K562 (cell line): ENCODE results near the gene RARG. TPM values are rescaled to one million over a fixed set of nuclear protein-coding genes. Genes with fewer than 3 reads are reported as not detected.
A peak's percentile ranks its signal among the peaks of the same experiment; 100 is the strongest.

ENCODE experiments used
- ATAC-seq: fragments of 200-7000 bp; cut with Tn5 transposase; 3 replicates; pipeline ENCODE4 v1.9.1; 2020; ENCODE audit warnings: moderate library complexity
- BruUV-seq: library from RNA; stranded (reverse); fragments of 400-500 nt; replicated peaks from 2 replicates; lab custom pipeline; 2021; lab: Mats Ljungman, UMichigan
- CTCF ChIA-PET: fragments of 300-600 bp; formaldehyde crosslinking; extraction: SDS; loops from one replicate; lab custom pipeline; 2021; ENCODE audit warnings: low intra/inter-chr PET ratio; lab: Yijun Ruan, JAX
- POLR2A ChIA-PET: fragments of 300-600, 350-650 bp; sonication (Branson Sonifier 250); formaldehyde crosslinking; extraction: SDS; loops from one replicate; lab custom pipeline; 2021; ENCODE audit warnings: antibody characterized with exemption, inconsistent platforms; lab: Yijun Ruan, JAX
- DNase-seq, 4 experiments: peaks; one replicate each; pipeline versions ENCODE4 v3.0.0 to v3.0.0-alpha.2; 2011 to 2018; ENCODE audit warnings: low spot score in 3 of 4, mixed read lengths in 3 of 4; ENCODE audit errors: extremely low read depth in 1 of 4
- FAIRE-seq: peaks from 2 replicates; lab custom pipeline; 2011; peaks lifted over from hg19 to GRCh38; lab: Jason Lieb, UNC
- H2AFZ ChIP-seq: 2 replicates; pipeline ENCODE4 v1.6.0; 2011; ENCODE audit warnings: low read depth, low read length, control low read depth, inconsistent platforms
- H3K27ac ChIP-seq: fragments of 200-600 bp; 3 replicates; pipeline ENCODE4 v1.8.0; 2011; ENCODE audit warnings: low read depth, mild to moderate bottlenecking, control low read depth, inconsistent platforms, low read length, moderate library complexity, mixed read lengths; ENCODE audit errors: extremely low read depth
- H3K27me3 ChIP-seq, 2 experiments: fragments of 300-600 bp in 1 of 2; 2 replicates in 1 of 2; 3 replicates in 1 of 2; pipeline versions ENCODE4 v1.6.0 to v1.8.0; 2011; ENCODE audit warnings: inconsistent platforms in 2 of 2, low read length in 2 of 2, mild to moderate bottlenecking in 1 of 2, mixed read lengths in 1 of 2, moderate library complexity in 1 of 2; ENCODE audit not compliant: control insufficient read depth in 2 of 2, insufficient read depth in 2 of 2
- H3K36me3 ChIP-seq: fragments of 300-600 bp; 3 replicates; pipeline ENCODE4 v1.8.0; 2011; ENCODE audit warnings: mild to moderate bottlenecking, low read length, inconsistent platforms; ENCODE audit not compliant: control insufficient read depth, insufficient read depth
- H3K4me1 ChIP-seq, 2 experiments: fragments of 200-600 bp in 1 of 2; replicated peaks in 1 of 2; 2 replicates in 1 of 2; 3 replicates in 1 of 2; pipeline versions ENCODE4 v1.5.1 to v1.8.0; 2011; ENCODE audit warnings: inconsistent platforms in 2 of 2, low read length in 2 of 2, mild to moderate bottlenecking in 1 of 2, mixed read lengths in 1 of 2, moderate library complexity in 1 of 2; ENCODE audit not compliant: control insufficient read depth in 2 of 2, insufficient read depth in 2 of 2
- H3K4me2 ChIP-seq: 2 replicates; pipeline ENCODE4 v1.6.1; 2011; ENCODE audit warnings: low read length, control low read depth, inconsistent platforms, mixed read lengths; ENCODE audit not compliant: insufficient read depth
- H3K4me3 ChIP-seq: fragments of 200-600 bp; sonication (generic), shearing (Covaris generic); 2 replicates; pipeline ENCODE4 v1.5.1; 2016; ENCODE audit warnings: control low read depth, inconsistent platforms
- H3K79me2 ChIP-seq: fragments of 200-600 bp; 3 replicates; pipeline ENCODE4 v1.8.0; 2011; ENCODE audit warnings: low read length, inconsistent platforms; ENCODE audit not compliant: control insufficient read depth, insufficient read depth
- H3K9ac ChIP-seq, 2 experiments: 2 replicates each; pipeline versions ENCODE4 v1.6.0 to v1.6.1; 2011; ENCODE audit warnings: low read depth in 2 of 2, low read length in 2 of 2, control low read depth in 1 of 2, inconsistent platforms in 1 of 2, mild to moderate bottlenecking in 1 of 2, mixed read lengths in 1 of 2; ENCODE audit not compliant: insufficient read depth in 1 of 2
- H3K9me1 ChIP-seq: one replicate; pipeline ENCODE4 v1.6.0; 2011; ENCODE audit warnings: inconsistent platforms, mild to moderate bottlenecking, low read length, moderate library complexity; ENCODE audit not compliant: control insufficient read depth, insufficient read depth
- H3K9me3 ChIP-seq: replicated peaks from 2 replicates; pipeline ENCODE4 v1.5.1; 2011; ENCODE audit warnings: low read depth, low read length, inconsistent platforms; ENCODE audit not compliant: control insufficient read depth, insufficient read depth
- H4K20me1 ChIP-seq: replicated peaks from 2 replicates; pipeline ENCODE4 v1.6.1; 2011; ENCODE audit warnings: low read length, inconsistent platforms, mixed read lengths; ENCODE audit not compliant: control insufficient read depth, insufficient read depth
- C11orf30 ChIP-seq: fragments of 450-650 bp; IDR thresholded peaks from 2 replicates; pipeline ENCODE4 v1.6.1; 2016; ENCODE audit warnings: low read depth, mild to moderate bottlenecking
- E2F3 ChIP-seq: fragments of 250-450 bp; sonication (Bioruptor Pico); IDR thresholded peaks from 2 replicates; pipeline ENCODE4 v1.4.0; 2020; ENCODE audit warnings: mild to moderate bottlenecking
- HMGXB4 ChIP-seq: sonication (generic); formaldehyde crosslinking; IDR thresholded peaks from 2 replicates; pipeline ENCODE4 v1.8.1; 2023; ENCODE audit warnings: mild to moderate bottlenecking, missing genetic modification reagents
- HNRNPK ChIP-seq: fragments of 200-400 bp; formaldehyde crosslinking; IDR thresholded peaks from one replicate; pipeline ENCODE4 v1.6.1; 2018; ENCODE audit warnings: mild to moderate bottlenecking, low read depth, low read length; ENCODE audit not compliant: poor library complexity, severe bottlenecking
- MAFG ChIP-seq: fragments of 450-650 bp; conservative IDR thresholded peaks from 2 replicates; pipeline ENCODE4 v1.6.1; 2016; ENCODE audit warnings: missing genetic modification characterization, missing compliant biosample characterization
- MTA3 ChIP-seq: fragments of 450-650 bp; formaldehyde crosslinking; IDR thresholded peaks from 2 replicates; pipeline ENCODE4 v1.6.1; 2017; ENCODE audit warnings: mild to moderate bottlenecking, borderline replicate concordance
- NFE2 ChIP-seq: IDR thresholded peaks from 2 replicates; pipeline ENCODE4 v1.6.1; 2014; ENCODE audit warnings: antibody characterized with exemption, low read depth
- NR2C1 ChIP-seq, 2 experiments: fragments of 450-650 bp; IDR thresholded peaks; 2 replicates each; pipeline ENCODE4 v1.6.1; 2017; ENCODE audit warnings: mild to moderate bottlenecking in 2 of 2, antibody characterized with exemption in 1 of 2, inconsistent platforms in 1 of 2, missing compliant biosample characterization in 1 of 2, missing genetic modification characterization in 1 of 2
- PKNOX1 ChIP-seq: fragments of 450-650 bp; IDR thresholded peaks from 2 replicates; pipeline ENCODE4 v1.6.1; 2016
- POLR2A ChIP-seq: fragments of 450-650 bp; conservative IDR thresholded peaks from 2 replicates; pipeline ENCODE4 v1.6.1; 2016
- PRDM10 ChIP-seq: fragments of 450-650 bp; IDR thresholded peaks from 2 replicates; pipeline ENCODE4 v1.6.1; 2018; ENCODE audit not compliant: partially characterized antibody
- RB1 ChIP-seq: fragments of 450-650 bp; IDR thresholded peaks from 2 replicates; pipeline ENCODE4 v1.6.1; 2017; ENCODE audit warnings: low read depth, mild to moderate bottlenecking
- ZEB2 ChIP-seq: fragments of 450-650 bp; IDR thresholded peaks from 2 replicates; pipeline ENCODE4 v1.6.1; 2016
- WGBS: fragments of 100-300 bp; shearing (Covaris generic); methylation state at CpG from one replicate; pipeline ENCODE4 v1.1.6; 2016; ENCODE audit warnings: low coverage, mixed read lengths; ENCODE audit not compliant: insufficient coverage; ENCODE audit errors: missing lambda C conversion rate; 5-methylcytosine and 5-hydroxymethylcytosine counted together
- in situ Hi-C: fragments of 300-500 bp; cut with MboI; formaldehyde crosslinking; loops from 4 replicates; pipeline ENCODE4 v1.15.0; 2018; ENCODE audit warnings: inconsistent platforms, mixed read lengths
- intact Hi-C: fragments of 100-400 bp; cut with micrococcal nuclease; formaldehyde crosslinking; loops from 2 replicates; pipeline ENCODE4 v1.14.2; 2022
- polyA plus RNA-seq, 8 experiments: library from polyadenylated mRNA; depleted of rRNA in 4 of 8; stranded (reverse) in 5 of 8; unstranded in 3 of 8; fragments of >200 nt; fragmentation: Nextera tagmentation in 2 of 8; fragmentation: Illumina TruSeq in 1 of 8; extraction: Ambion mirVana in 2 of 8; extraction: Trizol in 1 of 8; gene quantifications; 2 replicates each; pipeline versions ENCODE4 v1.2.1 to v1.2.3, GENCODE V29; 2011 to 2014; ENCODE audit warnings: inconsistent platforms in 1 of 8, missing spikeins in 1 of 8
- total RNA-seq, 7 experiments: library from RNA; depleted of rRNA in 6 of 7; stranded (reverse); fragments of >200 nt in 6 of 7; fragmentation: Illumina TruSeq in 2 of 7; extraction: Trizol in 2 of 7; gene quantifications; 2 replicates each; pipeline versions ENCODE4 v1.2.1 to v1.2.3, GENCODE V29; 2011 to 2021; ENCODE audit warnings: low replicate concordance in 1 of 7
- TF ChIP-seq, protein P1 (sequence below): fragments of 250-450 bp; sonication (Bioruptor Pico); IDR thresholded peaks from 2 replicates; pipeline ENCODE4 v1.4.0; 2020

RARG gene
- total and polyA plus RNA-seq, 9 of the 15 experiments (the other 6 are each of a cell fraction or from before 2014, with no cell fraction given) = 0.18 to 7.6 (median 3.8) TPM

GRCh38 chr12:53200458-53201176 is 31.4 kb downstream of the RARG start:
- peak overlapping the region; percentile 60 for H3K27ac ChIP-seq
- TF ChIP-seq C11orf30 (peak; percentile 76; the same call in 1 of the 2 replicates), POLR2A (0 out of 2 replicates have a peak, but pooled peaks have one; percentile 33), RB1 (no peak), PKNOX1 (peak; percentile 54), MAFG (peak; percentile 30), PRDM10 (peak; percentile 46), HMGXB4 (CRISPR knock-in tag) (no peak), ZEB2 (peak; percentile 80; the same call in 1 of the 2 replicates), MTA3 (no peak), E2F3 (CRISPR knock-in tag) (no peak), HNRNPK (no peak), NFE2 (peak; percentile 51), NR2C1 (IDR thresholded peaks at IDR 0.05) (no peak), NR2C1 (tag; IDR thresholded peaks at IDR 0.05) (0 out of 2 replicates have a peak, but pooled peaks have one; percentile 6)
- TF ChIP-seq, protein P1, sequence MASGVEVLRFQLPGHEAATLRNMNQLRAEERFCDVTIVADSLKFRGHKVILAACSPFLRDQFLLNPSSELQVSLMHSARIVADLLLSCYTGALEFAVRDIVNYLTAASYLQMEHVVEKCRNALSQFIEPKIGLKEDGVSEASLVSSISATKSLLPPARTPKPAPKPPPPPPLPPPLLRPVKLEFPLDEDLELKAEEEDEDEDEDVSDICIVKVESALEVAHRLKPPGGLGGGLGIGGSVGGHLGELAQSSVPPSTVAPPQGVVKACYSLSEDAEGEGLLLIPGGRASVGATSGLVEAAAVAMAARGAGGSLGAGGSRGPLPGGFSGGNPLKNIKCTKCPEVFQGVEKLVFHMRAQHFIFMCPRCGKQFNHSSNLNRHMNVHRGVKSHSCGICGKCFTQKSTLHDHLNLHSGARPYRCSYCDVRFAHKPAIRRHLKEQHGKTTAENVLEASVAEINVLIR (CRISPR knock-in tag) = no peak

More at GRCh38 chr12:53200458-53201176, 31.4 kb downstream of the RARG start:
- POLR2A ChIA-PET = interaction anchor here (0.6 to 3.1 kb wide), 5 partner anchors 8 to 393 kb away, joined by 3 to 11 read pairs (median 5); no protein-coding TSS in a partner anchor
- Histone ChIP-seq H3K9me1 (no peaks in the 10 kb centered on the region), H3K4me3 (no peak overlapping the region), H3K4me1 (peaks cover 28 to 31% of the 10 kb centered on the region in 2 experiments; a peak in 4 of 5 replicates), H3K79me2 (no peaks in the 10 kb centered on the region), H2AFZ (peak overlapping the region; percentile 66), H4K20me1 (no peaks in the 10 kb centered on the region), H3K9ac (peak overlapping the region; percentile 38 to 74; a peak in 3 of 4 replicates), H3K4me2 (peak overlapping the region; percentile 47), H3K9me3 (no peaks in the 10 kb centered on the region), H3K27me3 (no peaks in the 10 kb centered on the region), H3K36me3 (no peaks in the 10 kb centered on the region)
- peak; percentile 69 for ATAC-seq
- no TSS peak for BruUV-seq
- FAIRE-seq = peak; percentile 29
- CTCF ChIA-PET = interaction anchor here (0.6 kb wide), 1 partner anchor 168 kb away, joined by 3 read pairs; no protein-coding TSS in a partner anchor
- intact Hi-C loops (no loop called here), in situ Hi-C loops (loop anchor here (10.0 kb wide), 1 partner anchor 136 kb away; no protein-coding TSS in a partner anchor)
- WGBS = 22% methylated on average over 10 of the region's 10 CpGs
- DNase-seq = peak in 1 of 4 experiments; percentile 50
